Tibial nerve (tissue), 3 donors: ENCODE results near the gene PPP1R12A.

ENCODE experiments used
- CTCF ChIP-seq, 5 experiments: fragments of 200-600 bp in 3 of 5; fragments of 450-650 bp in 2 of 5; sonication (generic) in 3 of 5; IDR thresholded peaks; one replicate each; pipeline ENCODE4 v1.5.1; 2016 to 2019; ENCODE audit warnings: antibody characterized with exemption in 5 of 5, mild to moderate bottlenecking in 3 of 5, moderate library complexity in 2 of 5
- POLR2A ChIP-seq, 2 donors: fragments of 450-650 bp; IDR thresholded peaks; one replicate each; pipeline ENCODE4 v1.6.1; 2017; ENCODE audit warnings: antibody characterized with exemption in 2 of 2, mild to moderate bottlenecking in 2 of 2, moderate library complexity in 2 of 2

- TF ChIP-seq CTCF (IDR thresholded peaks at IDR 0.05): no peak
- TF ChIP-seq POLR2A (IDR thresholded peaks at IDR 0.05): no peak
Measured at GRCh38 chr12:79841248-79841877, 93.5 kb downstream of the PPP1R12A start.
